SK-N-SH treated with all-trans-retinoic acid at 6 μM for 48 hours (cell line): ENCODE results near the gene ATP13A2.

Experiments
- ARNTL ChIP-seq: fragments of 450-650 bp; formaldehyde crosslinking; IDR thresholded peaks from 2 replicates; pipeline ENCODE4 v1.5.0; 2020; ENCODE audit warnings: low read depth, mild to moderate bottlenecking, moderate library complexity, borderline replicate concordance
- OSR1 ChIP-seq: fragments of 250-450 bp; sonication (Bioruptor Pico); IDR thresholded peaks from 2 replicates; pipeline ENCODE4 v1.8.0; 2022; ENCODE audit warnings: moderate library complexity, mild to moderate bottlenecking, inconsistent platforms
- TSHZ2 ChIP-seq: fragments of 250-450 bp; sonication (Bioruptor Pico); IDR thresholded peaks from 2 replicates; pipeline ENCODE4 v1.5.0; 2020; ENCODE audit warnings: mild to moderate bottlenecking, moderate library complexity

GRCh38 chr1:16973215-16973614, 38.5 kb downstream of the ATP13A2 start:
- no peak for TF ChIP-seq TSHZ2 (CRISPR knock-in tag)
- TF ChIP-seq OSR1 (CRISPR knock-in tag) = no peak
- no peak for TF ChIP-seq ARNTL
